ENCODE data around the gene SPECC1.
A peak's percentile ranks its signal among the peaks of the same experiment; 100 is the strongest.
"Not testable (repeated sequence)": the region's sequence is repeated elsewhere in the genome, so short reads cannot be mapped to it uniquely, and the experiment has no call there.

Gene SPECC1

GRCh38 chr17:20210180-20210579, 201.0 kb downstream of the SPECC1 start:
- H3K27me3 Mint-ChIP-seq = no peaks in the 10 kb centered on the region
- peaks cover 19% of the 10 kb centered on the region for H3K4me1 Mint-ChIP-seq (ENCODE audit: low read depth)
- H3K9me3 Mint-ChIP-seq = no peaks in the 10 kb centered on the region
- no peaks in the 10 kb centered on the region for H3K36me3 Mint-ChIP-seq (ENCODE audit: low read depth)
- H3K4me3 Mint-ChIP-seq = no peak overlapping the region
- no peak overlapping the region for H3K27ac Mint-ChIP-seq
- no peak for DNase-seq

- no peak overlapping the region for H3K27ac Mint-ChIP-seq
- H3K36me3 Mint-ChIP-seq (ENCODE audit: low read depth) = no peaks in the 10 kb centered on the region
- no peaks in the 10 kb centered on the region for H3K27me3 Mint-ChIP-seq
- H3K4me1 Mint-ChIP-seq (ENCODE audit: low read depth) = peaks cover 15% of the 10 kb centered on the region
- no peak for DNase-seq
- no peak overlapping the region for H3K4me3 Mint-ChIP-seq
- no peaks in the 10 kb centered on the region for H3K9me3 Mint-ChIP-seq
These were observed 201.5 kb downstream of the SPECC1 start for GRCh38 chr17:20210614-20211013.

- peaks cover 8% of the 10 kb centered on the region for H3K4me1 Mint-ChIP-seq (ENCODE audit: low read depth)
- H3K27ac Mint-ChIP-seq = no peak overlapping the region
- H3K36me3 Mint-ChIP-seq (ENCODE audit: low read depth) = no peaks in the 10 kb centered on the region
These were observed 202.1 kb downstream of the SPECC1 start for GRCh38 chr17:20211246-20211645.

GRCh38 chr17:20213449-20213848, 204.3 kb downstream of the SPECC1 start:
- no peak for DNase-seq
- H3K4me1 Mint-ChIP-seq (ENCODE audit: low read depth) = no peaks in the 10 kb centered on the region
- no peak overlapping the region for H3K4me3 Mint-ChIP-seq
- H3K36me3 Mint-ChIP-seq (ENCODE audit: low read depth) = no peaks in the 10 kb centered on the region
- no peak overlapping the region for H3K27ac Mint-ChIP-seq
- H3K9me3 Mint-ChIP-seq = no peaks in the 10 kb centered on the region
- no peaks in the 10 kb centered on the region for H3K27me3 Mint-ChIP-seq

More at GRCh38 chr17:20211246-20211645, 202.1 kb downstream of the SPECC1 start:
- H3K9me3 Mint-ChIP-seq = no peaks in the 10 kb centered on the region
- H3K27me3 Mint-ChIP-seq = no peaks in the 10 kb centered on the region
- DNase-seq = no peak
- no peak overlapping the region for H3K4me3 Mint-ChIP-seq

- Mint-ChIP-seq H3K4me3 (no peak overlapping the region), H3K9me3 (no peaks in the 10 kb centered on the region), H3K27ac (no peak overlapping the region), H3K4me1 (ENCODE audit: low read depth) (no peaks in the 10 kb centered on the region), H3K27me3 (no peaks in the 10 kb centered on the region), H3K36me3 (ENCODE audit: low read depth) (no peaks in the 10 kb centered on the region)
- DNase-seq = no peak
These were observed 205.6 kb downstream of the SPECC1 start for GRCh38 chr17:20214794-20215193.

GRCh38 chr17:20216154-20216815, 207.1 kb downstream of the SPECC1 start:
- Mint-ChIP-seq H3K27me3 (no peaks in the 10 kb centered on the region), H3K27ac (no peak overlapping the region)

GRCh38 chr17:20216853-20217252, 207.7 kb downstream of the SPECC1 start:
- H3K36me3 Mint-ChIP-seq (ENCODE audit: low read depth) = no peaks in the 10 kb centered on the region
- no peaks in the 10 kb centered on the region for H3K4me1 Mint-ChIP-seq (ENCODE audit: low read depth)
- H3K4me3 Mint-ChIP-seq = no peak overlapping the region
- H3K9me3 Mint-ChIP-seq = no peaks in the 10 kb centered on the region
- no peaks in the 10 kb centered on the region for H3K27me3 Mint-ChIP-seq
- DNase-seq = no peak
- no peak overlapping the region for H3K27ac Mint-ChIP-seq

More at GRCh38 chr17:20216154-20216815, 207.1 kb downstream of the SPECC1 start:
- Mint-ChIP-seq H3K36me3 (ENCODE audit: low read depth) (no peaks in the 10 kb centered on the region), H3K4me3 (no peak overlapping the region), H3K9me3 (no peaks in the 10 kb centered on the region), H3K4me1 (ENCODE audit: low read depth) (no peaks in the 10 kb centered on the region)
- DNase-seq = no peak

GRCh38 chr17:20217677-20218076, 208.5 kb downstream of the SPECC1 start:
- Mint-ChIP-seq H3K4me1 (ENCODE audit: low read depth) (no peaks in the 10 kb centered on the region), H3K4me3 (no peak overlapping the region), H3K27me3 (no peaks in the 10 kb centered on the region), H3K36me3 (ENCODE audit: low read depth) (no peaks in the 10 kb centered on the region), H3K27ac (no peak overlapping the region), H3K9me3 (no peaks in the 10 kb centered on the region)
- DNase-seq = no peak

- Mint-ChIP-seq H3K4me3 (no peak overlapping the region), H3K27ac (no peak overlapping the region), H3K9me3 (no peaks in the 10 kb centered on the region), H3K36me3 (ENCODE audit: low read depth) (no peaks in the 10 kb centered on the region), H3K27me3 (no peaks in the 10 kb centered on the region), H3K4me1 (ENCODE audit: low read depth) (no peaks in the 10 kb centered on the region)
- DNase-seq = no peak
These were observed 209.1 kb downstream of the SPECC1 start for GRCh38 chr17:20218272-20218671.

GRCh38 chr17:20223808-20224328, 214.7 kb downstream of the SPECC1 start:
- Mint-ChIP-seq H3K27me3 (no peaks in the 10 kb centered on the region), H3K4me3 (no peak overlapping the region), H3K9me3 (no peaks in the 10 kb centered on the region), H3K36me3 (ENCODE audit: low read depth) (no peaks in the 10 kb centered on the region), H3K4me1 (ENCODE audit: low read depth) (peaks cover 14% of the 10 kb centered on the region), H3K27ac (no peak overlapping the region)
- no peak for DNase-seq

- H3K36me3 Mint-ChIP-seq (ENCODE audit: low read depth) = no peaks in the 10 kb centered on the region
These were observed 215.2 kb downstream of the SPECC1 start for GRCh38 chr17:20224379-20224778.

GRCh38 chr17:20225162-20226115, 216.3 kb downstream of the SPECC1 start:
- Mint-ChIP-seq H3K4me1 (ENCODE audit: low read depth) (peaks cover 18% of the 10 kb centered on the region), H3K27ac (no peak overlapping the region), H3K27me3 (no peaks in the 10 kb centered on the region), H3K4me3 (no peak overlapping the region), H3K36me3 (ENCODE audit: low read depth) (no peaks in the 10 kb centered on the region), H3K9me3 (no peaks in the 10 kb centered on the region)
- no peak for DNase-seq

More at GRCh38 chr17:20224379-20224778, 215.2 kb downstream of the SPECC1 start:
- Mint-ChIP-seq H3K27me3 (no peaks in the 10 kb centered on the region), H3K9me3 (no peaks in the 10 kb centered on the region), H3K4me1 (ENCODE audit: low read depth) (peaks cover 18% of the 10 kb centered on the region), H3K4me3 (no peak overlapping the region), H3K27ac (no peak overlapping the region)
- DNase-seq = no peak

GRCh38 chr17:20226814-20227482, 217.8 kb downstream of the SPECC1 start:
- H3K27ac Mint-ChIP-seq = no peak overlapping the region
- H3K4me1 Mint-ChIP-seq (ENCODE audit: low read depth) = peaks cover 18% of the 10 kb centered on the region
- H3K4me3 Mint-ChIP-seq = no peak overlapping the region
- peak; percentile 87 for DNase-seq
- H3K9me3 Mint-ChIP-seq = no peaks in the 10 kb centered on the region
- no peaks in the 10 kb centered on the region for H3K36me3 Mint-ChIP-seq (ENCODE audit: low read depth)
- H3K27me3 Mint-ChIP-seq = no peaks in the 10 kb centered on the region

- H3K9me3 Mint-ChIP-seq; DNase-seq; H3K27me3 Mint-ChIP-seq; H3K4me3 Mint-ChIP-seq; H3K27ac Mint-ChIP-seq; H3K36me3 Mint-ChIP-seq (ENCODE audit: low read depth): not testable (repeated sequence)
- peaks cover 18% of the 10 kb centered on the region for H3K4me1 Mint-ChIP-seq (ENCODE audit: low read depth)
These were observed 218.7 kb downstream of the SPECC1 start for GRCh38 chr17:20227720-20228370.
